DOHH2 (cell line): ENCODE data around the gene SAPCD1.

Experiments
- EZH2phosphoT487 ChIP-seq: fragments of 200-600 bp; sonication (generic); IDR thresholded peaks from 2 replicates; pipeline ENCODE4 v1.6.1; 2017; ENCODE audit warnings: borderline replicate concordance, mild to moderate bottlenecking, antibody characterized with exemption, low read length, moderate library complexity, mixed read lengths
- TF ChIP-seq, protein P1 (sequence below): fragments of 200-600 bp; sonication (generic); IDR thresholded peaks from one replicate; pipeline ENCODE4 v1.5.1; 2014; ENCODE audit warnings: antibody characterized with exemption, mild to moderate bottlenecking, low read depth, low read length; ENCODE audit not compliant: poor library complexity, severe bottlenecking

- TF ChIP-seq, protein P1, sequence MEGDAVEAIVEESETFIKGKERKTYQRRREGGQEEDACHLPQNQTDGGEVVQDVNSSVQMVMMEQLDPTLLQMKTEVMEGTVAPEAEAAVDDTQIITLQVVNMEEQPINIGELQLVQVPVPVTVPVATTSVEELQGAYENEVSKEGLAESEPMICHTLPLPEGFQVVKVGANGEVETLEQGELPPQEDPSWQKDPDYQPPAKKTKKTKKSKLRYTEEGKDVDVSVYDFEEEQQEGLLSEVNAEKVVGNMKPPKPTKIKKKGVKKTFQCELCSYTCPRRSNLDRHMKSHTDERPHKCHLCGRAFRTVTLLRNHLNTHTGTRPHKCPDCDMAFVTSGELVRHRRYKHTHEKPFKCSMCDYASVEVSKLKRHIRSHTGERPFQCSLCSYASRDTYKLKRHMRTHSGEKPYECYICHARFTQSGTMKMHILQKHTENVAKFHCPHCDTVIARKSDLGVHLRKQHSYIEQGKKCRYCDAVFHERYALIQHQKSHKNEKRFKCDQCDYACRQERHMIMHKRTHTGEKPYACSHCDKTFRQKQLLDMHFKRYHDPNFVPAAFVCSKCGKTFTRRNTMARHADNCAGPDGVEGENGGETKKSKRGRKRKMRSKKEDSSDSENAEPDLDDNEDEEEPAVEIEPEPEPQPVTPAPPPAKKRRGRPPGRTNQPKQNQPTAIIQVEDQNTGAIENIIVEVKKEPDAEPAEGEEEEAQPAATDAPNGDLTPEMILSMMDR = no peak
- TF ChIP-seq EZH2phosphoT487 = no peak
Observed at GRCh38 chr6:31805939-31806469, 43.5 kb downstream of the SAPCD1 start.
